ENCODE data around the gene FBL. TPM values are rescaled to one million over a fixed set of nuclear protein-coding genes. Genes with fewer than 3 reads are reported as not detected.
"Not testable (repeated sequence)": the region's sequence is repeated elsewhere in the genome, so short reads cannot be mapped to it uniquely, and the experiment has no call there.

FBL gene
- polyA plus RNA-seq (2011; rRNA removed) (228 and 372 TPM in 2 replicates), polyA minus RNA-seq (2011; rRNA and poly(A)+ RNA removed) (129 and 226 TPM in 2 replicates)

DNA sequence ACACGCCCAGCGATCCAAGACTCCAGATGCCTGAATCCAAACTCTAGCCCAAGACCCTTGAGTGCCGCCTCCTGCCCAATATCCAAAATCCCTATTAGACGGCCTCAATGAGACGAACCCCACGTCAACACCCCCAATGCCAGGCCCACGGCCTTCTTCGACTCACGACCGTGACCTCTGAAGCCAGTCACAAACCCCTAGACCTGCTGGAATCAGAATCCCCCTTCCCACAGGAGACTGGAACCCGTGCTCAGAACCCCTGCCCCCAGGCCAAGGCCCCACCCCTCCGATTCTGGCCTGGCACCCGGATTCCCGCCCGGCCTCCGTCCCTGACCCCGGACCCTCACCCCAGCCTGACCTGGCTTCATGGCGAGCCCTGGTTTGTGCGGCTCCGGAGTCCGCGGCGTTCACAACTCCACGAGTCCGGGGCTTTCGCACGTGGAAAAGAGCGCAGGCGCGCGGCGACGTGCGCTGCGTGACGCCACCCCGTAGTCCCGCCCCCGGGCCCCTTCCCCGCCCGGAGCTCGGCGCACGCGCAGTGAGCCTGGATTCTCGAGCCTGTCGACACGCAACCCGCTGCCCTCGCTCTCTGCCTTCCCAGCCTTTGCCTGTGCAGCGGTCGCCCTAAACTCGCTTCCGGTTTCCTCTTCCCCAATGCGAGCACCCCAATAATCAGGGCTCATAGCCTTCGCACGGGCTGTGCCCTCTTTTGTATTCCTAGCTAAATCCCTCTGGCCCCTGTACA, at the start of gene FBL:
TSS of gene FBL (minus strand) at position 447 of the 745 bp plus-strand sequence. CDS start at position 368, 79 bp downstream.
- peak within 1 kb of the TSS; percentile 67 for H3K4me3 ChIP-seq (ENCODE audit: low read depth, low read length)
- peak; percentile 35 for DNase-seq (ENCODE audit: low read depth)
- ChIA-PET POLR2A (interaction anchor here (0.5 to 1.0 kb wide), 2 partner anchors 12 to 363 kb away, joined by 3 to 11 read pairs; partner anchors contain the start of gene DYRK1B), CTCF (interaction anchor here (0.7 to 7.8 kb wide), 8 partner anchors 8 to 82 kb away, joined by 3 to 104 read pairs (median 8); partner anchors contain the start of gene DYRK1B)
- no peaks in the 10 kb centered on the region for H3K36me3 ChIP-seq (ENCODE audit: control insufficient read depth, insufficient read depth, low read length)
- TF ChIP-seq, protein P1, sequence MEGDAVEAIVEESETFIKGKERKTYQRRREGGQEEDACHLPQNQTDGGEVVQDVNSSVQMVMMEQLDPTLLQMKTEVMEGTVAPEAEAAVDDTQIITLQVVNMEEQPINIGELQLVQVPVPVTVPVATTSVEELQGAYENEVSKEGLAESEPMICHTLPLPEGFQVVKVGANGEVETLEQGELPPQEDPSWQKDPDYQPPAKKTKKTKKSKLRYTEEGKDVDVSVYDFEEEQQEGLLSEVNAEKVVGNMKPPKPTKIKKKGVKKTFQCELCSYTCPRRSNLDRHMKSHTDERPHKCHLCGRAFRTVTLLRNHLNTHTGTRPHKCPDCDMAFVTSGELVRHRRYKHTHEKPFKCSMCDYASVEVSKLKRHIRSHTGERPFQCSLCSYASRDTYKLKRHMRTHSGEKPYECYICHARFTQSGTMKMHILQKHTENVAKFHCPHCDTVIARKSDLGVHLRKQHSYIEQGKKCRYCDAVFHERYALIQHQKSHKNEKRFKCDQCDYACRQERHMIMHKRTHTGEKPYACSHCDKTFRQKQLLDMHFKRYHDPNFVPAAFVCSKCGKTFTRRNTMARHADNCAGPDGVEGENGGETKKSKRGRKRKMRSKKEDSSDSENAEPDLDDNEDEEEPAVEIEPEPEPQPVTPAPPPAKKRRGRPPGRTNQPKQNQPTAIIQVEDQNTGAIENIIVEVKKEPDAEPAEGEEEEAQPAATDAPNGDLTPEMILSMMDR (IDR thresholded peaks at IDR 0.05; ENCODE audit: insufficient read depth, low read depth, low read length) = no peak
- no peaks in the 10 kb centered on the region for H3K27me3 ChIP-seq (ENCODE audit: control insufficient read depth, insufficient read depth, low read length)

DNA sequence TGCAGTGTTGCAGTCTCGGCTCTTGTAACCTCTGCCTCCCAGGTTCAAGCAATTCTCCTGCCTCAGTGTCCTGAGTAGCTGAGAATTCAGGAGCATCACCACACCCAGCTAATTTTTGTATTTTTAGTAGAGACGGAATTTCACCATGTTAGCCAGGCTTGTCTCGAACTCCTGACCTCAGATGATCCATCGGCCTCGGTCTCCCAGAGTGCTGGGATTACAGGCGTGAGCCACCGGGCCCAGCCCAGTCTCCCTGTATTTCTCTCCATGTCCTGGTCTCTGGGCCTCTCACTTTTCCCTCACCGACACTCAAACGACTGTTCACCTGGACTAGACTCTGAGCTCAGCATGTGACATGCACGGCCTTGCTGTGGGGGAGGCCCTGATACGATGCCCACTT, 48.9 kb upstream of the FBL start:
- H3K36me3 ChIP-seq (ENCODE audit: control insufficient read depth, insufficient read depth, low read length); DNase-seq (ENCODE audit: low read depth); H3K27me3 ChIP-seq (ENCODE audit: control insufficient read depth, insufficient read depth, low read length); CTCF ChIA-PET; H3K4me3 ChIP-seq (ENCODE audit: low read depth, low read length); POLR2A ChIA-PET: not testable (repeated sequence)

DNA sequence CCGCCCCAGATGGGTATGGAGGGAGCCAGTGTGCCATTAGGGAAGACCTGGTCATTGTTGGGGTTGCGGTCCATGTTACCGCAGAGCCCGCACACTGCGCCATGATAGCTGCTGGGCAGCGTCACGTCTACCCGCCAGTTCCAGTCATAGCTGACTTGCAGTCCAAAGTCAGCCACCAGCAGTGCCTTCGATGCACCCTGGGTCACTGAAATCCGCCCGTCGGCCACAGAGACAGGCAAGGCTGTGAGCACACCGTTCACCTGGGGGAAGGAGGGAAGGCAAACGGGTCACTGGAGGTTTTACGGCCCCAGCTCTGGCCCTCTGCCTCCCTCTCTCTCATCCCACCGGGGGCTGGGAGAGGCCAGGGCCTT, 48.0 kb upstream of the FBL start:
- H3K4me3 ChIP-seq (ENCODE audit: low read depth, low read length); H3K36me3 ChIP-seq (ENCODE audit: control insufficient read depth, insufficient read depth, low read length); CTCF ChIA-PET; H3K27me3 ChIP-seq (ENCODE audit: control insufficient read depth, insufficient read depth, low read length); POLR2A ChIA-PET; DNase-seq (ENCODE audit: low read depth): not testable (repeated sequence)

DNA sequence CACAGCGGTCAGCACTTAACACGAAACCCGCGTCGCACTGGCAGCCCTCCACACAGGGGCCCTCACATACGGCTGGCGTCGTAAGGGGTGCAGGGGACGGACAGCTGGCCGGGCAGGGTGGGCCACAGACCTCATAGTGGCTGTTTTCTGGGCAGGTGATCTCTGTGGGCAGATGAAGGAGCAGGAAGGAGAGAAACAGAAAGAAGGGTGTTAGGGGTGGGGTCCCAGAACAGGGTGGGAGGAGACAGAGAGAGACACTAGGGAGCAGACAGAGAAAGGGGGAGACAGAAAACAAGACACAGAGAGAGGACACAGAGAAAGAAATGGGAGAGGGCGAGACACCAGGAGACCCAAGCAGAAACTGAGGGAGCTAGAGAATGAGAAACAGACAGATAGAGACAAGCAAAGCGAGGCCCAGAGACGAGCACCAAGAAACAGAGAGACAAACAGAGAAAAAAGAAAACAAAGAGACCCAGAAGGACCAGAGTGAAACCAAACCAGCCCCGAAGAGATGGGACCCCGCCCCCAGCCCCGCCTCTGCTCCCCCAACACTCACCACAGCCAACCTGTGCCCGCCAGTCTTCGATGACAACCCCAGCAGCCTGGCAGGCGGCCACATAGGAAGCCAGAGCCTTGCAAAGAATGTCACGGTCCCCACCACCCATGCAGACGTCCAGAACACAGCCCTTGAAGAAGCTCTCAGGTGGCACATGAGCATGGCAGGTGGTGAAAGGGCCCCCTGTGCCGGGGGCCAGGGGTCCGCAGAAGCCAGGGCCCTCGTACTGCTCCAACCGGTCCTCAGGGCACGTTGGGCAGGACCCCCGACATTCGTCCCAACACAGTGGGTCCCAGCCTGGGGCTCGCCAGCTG, 47.4 kb upstream of the FBL start:
- H3K4me3 ChIP-seq (ENCODE audit: low read depth, low read length); H3K27me3 ChIP-seq (ENCODE audit: control insufficient read depth, insufficient read depth, low read length); POLR2A ChIA-PET; CTCF ChIA-PET; DNase-seq (ENCODE audit: low read depth); H3K36me3 ChIP-seq (ENCODE audit: control insufficient read depth, insufficient read depth, low read length): not testable (repeated sequence)

DNA sequence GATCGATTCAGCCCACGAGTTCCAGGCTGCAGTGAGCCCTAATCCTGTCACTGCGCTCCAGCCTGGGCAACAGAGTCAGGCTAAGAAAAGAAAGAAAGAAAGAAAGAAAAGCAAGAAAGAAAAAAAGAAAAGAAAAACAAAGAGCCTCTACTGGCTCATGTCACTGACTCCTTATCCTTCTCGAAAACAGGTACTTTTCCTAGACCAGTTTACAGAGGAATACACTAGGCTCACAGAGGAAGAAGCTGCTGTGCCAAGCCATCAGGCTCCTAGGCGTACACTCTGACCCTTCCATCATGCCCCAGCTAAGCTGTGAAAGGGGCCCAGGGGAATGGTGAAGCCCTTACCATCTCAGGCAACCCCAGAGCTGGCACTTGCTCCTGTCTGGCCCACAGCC, 46.3 kb upstream of the FBL start:
- POLR2A ChIA-PET; H3K4me3 ChIP-seq (ENCODE audit: low read depth, low read length); H3K36me3 ChIP-seq (ENCODE audit: control insufficient read depth, insufficient read depth, low read length); DNase-seq (ENCODE audit: low read depth); CTCF ChIA-PET; H3K27me3 ChIP-seq (ENCODE audit: control insufficient read depth, insufficient read depth, low read length): not testable (repeated sequence)

DNA sequence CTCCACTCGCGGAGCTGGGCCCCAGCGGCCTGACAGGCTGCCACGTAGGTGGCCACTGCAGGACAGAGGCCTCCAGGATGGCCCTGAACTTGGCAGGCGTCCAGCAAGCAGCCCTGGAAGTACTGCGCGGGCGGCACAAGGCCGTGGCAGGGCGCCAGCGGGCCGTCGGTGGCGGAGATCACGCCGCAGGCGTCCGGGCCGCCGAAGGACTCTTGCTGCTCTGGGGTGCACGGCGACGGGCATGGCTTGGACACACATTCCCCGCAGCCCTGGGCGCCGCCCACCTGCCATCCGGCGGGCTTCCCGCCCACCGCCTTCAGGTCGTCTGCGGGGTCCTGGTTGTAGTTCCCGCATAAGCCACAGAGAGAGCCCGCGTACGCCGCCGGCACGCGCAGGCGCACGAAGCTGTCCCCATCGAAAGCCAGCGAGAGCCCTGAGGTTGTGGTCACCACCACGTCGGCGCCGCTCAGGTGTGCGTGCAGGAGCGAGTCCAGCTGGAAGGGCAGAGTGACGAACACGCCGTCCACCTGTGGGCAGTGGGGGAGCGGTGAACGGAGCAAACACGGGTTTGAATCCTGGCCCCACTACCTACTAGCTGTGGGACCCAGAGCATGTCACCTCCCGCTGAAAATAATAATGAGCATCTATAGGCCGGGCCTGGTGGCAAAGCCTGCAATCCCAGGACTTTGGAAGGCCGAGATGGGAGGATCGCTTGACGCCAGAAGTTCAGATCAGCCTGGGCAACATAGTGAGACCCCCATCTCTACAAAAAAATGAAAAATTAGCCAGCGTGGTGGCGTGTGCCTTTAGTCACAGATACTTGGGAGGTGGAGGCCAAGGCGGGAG, 45.7 kb upstream of the FBL start:
- H3K4me3 ChIP-seq (ENCODE audit: low read depth, low read length); H3K36me3 ChIP-seq (ENCODE audit: control insufficient read depth, insufficient read depth, low read length); POLR2A ChIA-PET; H3K27me3 ChIP-seq (ENCODE audit: control insufficient read depth, insufficient read depth, low read length); CTCF ChIA-PET; DNase-seq (ENCODE audit: low read depth): not testable (repeated sequence)

DNA sequence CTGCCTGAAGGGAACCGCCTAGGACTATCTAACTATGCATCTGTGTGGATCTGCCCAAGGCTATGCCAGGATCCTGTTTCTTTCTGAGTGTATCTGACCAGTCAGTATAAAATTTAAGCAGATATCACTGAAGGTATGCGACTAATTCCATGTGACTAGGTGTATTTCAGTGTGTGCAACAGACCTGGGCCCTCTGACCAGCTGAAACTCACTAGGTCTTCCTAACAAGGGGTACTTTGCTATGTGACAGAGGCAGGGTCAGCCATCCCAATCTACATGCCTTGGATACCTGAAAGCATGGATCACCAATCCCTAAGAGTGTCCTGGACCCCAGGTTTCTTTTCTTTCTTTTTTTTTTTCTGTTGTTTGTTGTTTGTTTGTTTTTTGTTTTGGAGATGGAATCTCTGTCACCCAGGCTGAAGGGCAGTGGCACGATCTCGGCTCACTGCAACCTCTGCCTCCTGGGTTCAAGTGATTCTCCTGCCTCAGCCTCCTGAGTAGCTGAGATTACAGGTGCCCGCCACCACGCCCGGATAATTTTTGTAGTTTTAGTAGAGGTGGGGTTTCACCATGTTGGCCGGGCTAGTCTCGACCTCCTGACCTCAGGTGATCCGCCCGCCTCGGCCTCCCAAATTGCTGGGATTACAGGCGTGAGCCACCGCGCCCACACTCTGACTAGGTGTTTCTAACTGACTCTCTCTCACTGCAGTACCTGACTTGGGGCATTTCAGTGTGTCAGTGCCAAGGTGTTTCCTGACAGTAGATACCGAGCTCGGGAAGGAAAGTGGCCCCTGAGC, 44.8 kb upstream of the FBL start:
- Histone ChIP-seq H3K27me3 (ENCODE audit: control insufficient read depth, insufficient read depth, low read length) (0 out of 2 replicates have a peak, but pooled peaks cover 1% of the 10 kb centered on the region), H3K4me3 (ENCODE audit: low read depth, low read length) (no peak overlapping the region), H3K36me3 (ENCODE audit: control insufficient read depth, insufficient read depth, low read length) (no peaks in the 10 kb centered on the region)
- ChIA-PET CTCF (no interaction called here), POLR2A (no interaction called here)
- DNase-seq (ENCODE audit: low read depth) = no peak
- TF ChIP-seq, protein P1 (IDR thresholded peaks at IDR 0.05; ENCODE audit: insufficient read depth, low read depth, low read length) = no peak

DNA sequence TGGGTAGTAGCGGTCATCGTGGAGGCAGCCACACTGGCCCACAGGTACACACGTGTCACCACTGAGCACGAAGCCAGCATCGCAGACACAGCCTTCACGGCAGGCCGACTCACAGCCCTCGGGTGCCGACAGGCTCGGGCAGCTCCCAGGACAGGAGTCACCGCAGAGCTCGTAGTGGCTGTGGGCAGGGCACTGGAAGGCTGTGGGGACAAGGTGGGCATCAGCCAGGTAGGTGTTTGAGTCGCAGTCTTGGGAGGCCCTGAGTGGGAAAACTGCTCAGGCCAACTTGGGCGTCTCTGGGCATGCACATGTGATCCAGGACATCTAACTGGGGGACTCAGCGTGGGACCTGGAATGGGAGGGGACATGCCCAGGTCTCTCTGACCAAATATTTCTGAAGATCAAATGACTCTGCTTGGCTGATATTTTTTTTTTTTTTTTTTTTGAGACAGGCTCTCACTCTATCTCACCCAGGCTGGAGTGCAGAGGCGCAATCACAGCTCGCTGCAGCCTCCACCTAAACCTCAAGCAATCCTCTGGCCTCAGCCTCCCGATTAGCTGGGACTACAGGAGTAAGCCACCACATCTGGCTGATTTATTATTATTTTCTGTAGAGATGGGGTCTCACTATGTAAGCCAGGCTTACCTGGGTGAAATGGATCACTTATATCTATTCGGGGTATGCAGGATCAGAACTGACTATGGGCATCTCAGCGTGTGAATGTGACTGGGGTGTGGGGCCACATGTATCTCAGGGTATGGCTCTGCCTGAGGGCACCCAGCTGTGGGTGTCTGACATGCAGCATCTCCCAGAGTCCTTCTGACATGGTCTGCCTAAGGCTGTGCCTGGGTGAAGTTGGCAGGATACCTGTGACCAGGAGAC, 43.9 kb upstream of the FBL start:
- POLR2A ChIA-PET; DNase-seq (ENCODE audit: low read depth); CTCF ChIA-PET; H3K27me3 ChIP-seq (ENCODE audit: control insufficient read depth, insufficient read depth, low read length); H3K36me3 ChIP-seq (ENCODE audit: control insufficient read depth, insufficient read depth, low read length); H3K4me3 ChIP-seq (ENCODE audit: low read depth, low read length): not testable (repeated sequence)

DNA sequence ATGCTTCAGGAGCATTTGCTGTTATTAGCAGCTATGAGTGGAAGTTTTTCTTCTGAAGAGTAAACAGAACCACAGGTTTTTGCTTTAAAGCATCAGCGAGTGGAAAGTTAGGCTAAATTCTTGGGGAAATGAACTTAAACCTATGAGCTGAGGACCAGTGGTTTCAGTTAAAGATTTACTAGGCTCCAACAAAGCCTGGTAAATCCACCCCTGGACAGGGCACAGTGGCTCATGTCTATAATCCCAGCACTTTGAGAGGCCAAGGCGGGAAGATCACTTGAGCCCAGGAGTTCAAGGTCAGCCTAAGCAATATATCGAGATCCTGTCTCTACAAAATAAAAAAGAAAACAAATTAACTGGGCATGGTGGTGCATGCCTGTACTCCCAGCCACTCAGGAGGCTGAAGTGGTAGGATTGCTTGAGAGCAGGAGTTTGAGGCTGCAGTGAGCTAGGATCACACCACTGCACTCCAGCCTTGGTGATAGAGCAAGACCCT, 41.3 kb upstream of the FBL start:
- H3K27me3 ChIP-seq (ENCODE audit: control insufficient read depth, insufficient read depth, low read length); POLR2A ChIA-PET; H3K4me3 ChIP-seq (ENCODE audit: low read depth, low read length); H3K36me3 ChIP-seq (ENCODE audit: control insufficient read depth, insufficient read depth, low read length); DNase-seq (ENCODE audit: low read depth); CTCF ChIA-PET: not testable (repeated sequence)

Data from BJ (cell line).